Prostate gland (tissue), 2 donors: Measurements from ENCODE around the gene DPP10.

Source experiments
- CTCF ChIP-seq, 4 experiments: fragments of 200-600 bp in 2 of 4; fragments of 450-650 bp in 2 of 4; sonication (generic) in 2 of 4; IDR thresholded peaks; 1 replicate in 3 of 4; 2 replicates in 1 of 4; pipeline ENCODE4 v1.5.1; 2016 to 2019; ENCODE audit warnings: antibody characterized with exemption in 4 of 4, mild to moderate bottlenecking in 2 of 4, moderate library complexity in 2 of 4
- POLR2A ChIP-seq: fragments of 450-650 bp; IDR thresholded peaks from one replicate; pipeline ENCODE4 v1.6.1; 2016; ENCODE audit warnings: antibody characterized with exemption, mild to moderate bottlenecking

DNA sequence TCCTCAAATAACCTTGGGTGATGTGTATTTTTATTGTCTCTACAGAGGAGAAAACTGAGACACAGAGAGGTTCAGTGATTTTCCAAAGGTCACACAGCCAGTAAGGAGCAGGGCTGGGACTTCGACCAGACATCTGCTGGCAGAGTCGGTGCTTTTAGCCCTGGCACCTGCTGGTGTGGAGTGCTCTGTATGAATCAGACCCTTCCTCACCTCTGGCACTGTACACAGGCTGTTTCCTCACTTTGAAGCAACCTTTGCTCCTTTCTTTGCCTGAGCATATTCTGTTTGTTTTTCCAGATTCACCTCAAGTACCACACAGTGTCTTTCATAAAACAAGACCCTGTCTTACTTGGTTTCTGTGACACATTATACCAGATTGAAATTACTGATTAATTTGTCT lies 107.9 kb downstream of the DPP10 start:
- TF ChIP-seq POLR2A (no peak), CTCF (IDR thresholded peaks at IDR 0.05) (no peak)
